VCaP (cell line): ENCODE data around the gene DEPDC1.

ENCODE experiments used
- H3K27ac ChIP-seq: fragments of 450-650 bp; 2 replicates; pipeline ENCODE4 v1.5.1; 2017
- TF ChIP-seq, protein P1 (sequence below): fragments of 450-650 bp; conservative IDR thresholded peaks from 2 replicates; pipeline ENCODE4 v1.5.1; 2017; ENCODE audit warnings: mild to moderate bottlenecking, moderate library complexity

Gene DEPDC1

GRCh38 chr1:68516066-68516465 lies 19.2 kb upstream of the DEPDC1 start:
- TF ChIP-seq, protein P1, sequence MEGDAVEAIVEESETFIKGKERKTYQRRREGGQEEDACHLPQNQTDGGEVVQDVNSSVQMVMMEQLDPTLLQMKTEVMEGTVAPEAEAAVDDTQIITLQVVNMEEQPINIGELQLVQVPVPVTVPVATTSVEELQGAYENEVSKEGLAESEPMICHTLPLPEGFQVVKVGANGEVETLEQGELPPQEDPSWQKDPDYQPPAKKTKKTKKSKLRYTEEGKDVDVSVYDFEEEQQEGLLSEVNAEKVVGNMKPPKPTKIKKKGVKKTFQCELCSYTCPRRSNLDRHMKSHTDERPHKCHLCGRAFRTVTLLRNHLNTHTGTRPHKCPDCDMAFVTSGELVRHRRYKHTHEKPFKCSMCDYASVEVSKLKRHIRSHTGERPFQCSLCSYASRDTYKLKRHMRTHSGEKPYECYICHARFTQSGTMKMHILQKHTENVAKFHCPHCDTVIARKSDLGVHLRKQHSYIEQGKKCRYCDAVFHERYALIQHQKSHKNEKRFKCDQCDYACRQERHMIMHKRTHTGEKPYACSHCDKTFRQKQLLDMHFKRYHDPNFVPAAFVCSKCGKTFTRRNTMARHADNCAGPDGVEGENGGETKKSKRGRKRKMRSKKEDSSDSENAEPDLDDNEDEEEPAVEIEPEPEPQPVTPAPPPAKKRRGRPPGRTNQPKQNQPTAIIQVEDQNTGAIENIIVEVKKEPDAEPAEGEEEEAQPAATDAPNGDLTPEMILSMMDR = no peak
- H3K27ac ChIP-seq = no peak overlapping the region

DNA sequence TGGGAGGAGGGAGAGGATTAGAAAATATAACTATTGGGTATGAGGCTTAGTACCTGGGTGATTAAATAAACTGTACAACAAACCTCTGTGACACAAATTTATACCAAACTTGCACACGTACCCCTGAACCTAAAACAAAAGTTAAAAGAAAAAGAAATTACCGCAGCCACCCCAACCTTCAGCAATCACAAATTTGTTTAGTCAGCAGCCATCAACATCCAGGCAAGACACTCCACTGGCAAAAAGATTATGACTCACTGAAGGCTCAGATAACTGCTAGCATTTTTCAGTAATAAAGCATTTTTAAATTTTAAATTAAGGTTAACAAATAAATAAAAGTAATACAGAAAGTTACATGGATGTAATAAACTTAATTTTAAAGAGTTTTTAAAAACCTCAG lies 14.4 kb upstream of the DEPDC1 start:
- TF ChIP-seq, protein P1 = no peak
- H3K27ac ChIP-seq = no peak overlapping the region

DNA sequence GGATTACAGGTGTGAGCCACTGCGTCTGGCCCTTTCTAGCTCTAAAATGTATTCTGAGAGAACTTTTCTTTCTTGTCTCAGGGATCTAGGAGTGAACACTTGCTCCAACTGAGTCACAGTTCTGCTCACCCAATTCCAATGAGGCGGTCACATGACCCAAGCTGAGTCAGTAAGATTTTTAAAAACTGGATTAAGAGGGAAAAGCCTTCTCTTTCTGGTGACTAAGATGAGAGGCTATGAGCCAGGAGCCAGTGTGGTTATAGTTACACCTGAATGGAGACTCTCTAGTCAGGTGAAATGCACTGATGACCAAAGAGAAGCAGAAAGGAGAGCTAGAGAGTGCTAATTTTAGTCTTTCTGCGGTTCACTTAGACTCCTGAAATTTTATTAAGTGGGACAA lies 9.5 kb upstream of the DEPDC1 start:
- TF ChIP-seq, protein P1 = no peak
- H3K27ac ChIP-seq = no peak overlapping the region

- no peak overlapping the region for H3K27ac ChIP-seq
- TF ChIP-seq, protein P1 = no peak
Measured at GRCh38 chr1:68503085-68503484, 6.2 kb upstream of the DEPDC1 start.

- TF ChIP-seq, protein P1 = no peak
- H3K27ac ChIP-seq = peak overlapping the region; percentile 76
Measured at GRCh38 chr1:68497358-68497698, 446 bp upstream of the DEPDC1 start.

DNA sequence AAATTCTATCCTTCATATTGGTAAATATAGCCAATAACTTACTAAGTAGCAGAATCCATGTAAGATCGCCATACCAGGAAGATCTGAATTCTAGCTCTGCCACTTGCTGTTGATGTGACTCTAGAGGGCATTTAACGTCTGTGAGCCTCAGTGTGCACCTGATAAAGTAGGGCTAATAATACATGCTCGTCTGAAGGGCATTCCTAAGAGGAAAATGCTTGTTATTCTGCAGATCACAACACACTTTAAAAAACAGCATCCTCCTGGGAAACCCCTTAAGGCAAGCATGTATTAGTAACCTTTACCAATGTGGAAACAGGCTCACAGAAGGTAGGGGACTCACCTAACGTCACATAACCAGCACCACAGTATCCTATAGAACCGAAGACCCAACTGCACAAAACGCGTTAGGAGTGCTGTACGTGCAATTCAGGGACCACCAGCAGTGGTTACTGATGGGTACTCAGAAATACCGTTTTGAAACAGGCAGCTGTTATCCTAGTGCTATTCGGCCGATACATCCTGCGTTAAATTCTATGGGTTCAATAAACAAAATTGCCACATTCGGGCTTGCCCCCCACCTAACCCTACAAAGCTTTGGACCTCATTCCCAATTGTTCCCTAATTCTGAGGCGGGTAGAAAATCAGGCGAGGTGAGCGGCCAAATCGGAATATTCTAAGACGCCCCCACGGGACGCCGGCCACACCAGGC lies 758 bp downstream of the DEPDC1 start:
- TF ChIP-seq, protein P1 = no peak
- peak overlapping the region; percentile 76 for H3K27ac ChIP-seq

GRCh38 chr1:68495532-68495931 lies 1.4 kb downstream of the DEPDC1 start:
- H3K27ac ChIP-seq = peak overlapping the region; percentile 76
- TF ChIP-seq, protein P1 = no peak
